HG03108 (cell line): ENCODE data around the gene FAM53B.
"Not testable (repeated sequence)": the region's sequence is repeated elsewhere in the genome, so short reads cannot be mapped to it uniquely, and the experiment has no call there.

Experiments
- ATAC-seq: cut with Tn5 transposase; IDR thresholded peaks from one replicate; pipeline ENCODE4 v1.9.1; 2021; ENCODE audit warnings: moderate library complexity; ENCODE audit not compliant: unreplicated experiment

FAM53B gene, protein sequence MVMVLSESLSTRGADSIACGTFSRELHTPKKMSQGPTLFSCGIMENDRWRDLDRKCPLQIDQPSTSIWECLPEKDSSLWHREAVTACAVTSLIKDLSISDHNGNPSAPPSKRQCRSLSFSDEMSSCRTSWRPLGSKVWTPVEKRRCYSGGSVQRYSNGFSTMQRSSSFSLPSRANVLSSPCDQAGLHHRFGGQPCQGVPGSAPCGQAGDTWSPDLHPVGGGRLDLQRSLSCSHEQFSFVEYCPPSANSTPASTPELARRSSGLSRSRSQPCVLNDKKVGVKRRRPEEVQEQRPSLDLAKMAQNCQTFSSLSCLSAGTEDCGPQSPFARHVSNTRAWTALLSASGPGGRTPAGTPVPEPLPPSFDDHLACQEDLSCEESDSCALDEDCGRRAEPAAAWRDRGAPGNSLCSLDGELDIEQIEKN

GRCh38 chr10:124744102-124745050, at the start of gene FAM53B:
FAM53B (minus strand) TSS chr10:124744378; CDS start chr10:124706713, 37,665 bp downstream.
- peak; percentile 54 for ATAC-seq

GRCh38 chr10:124792998-124793352, 48.8 kb upstream of the FAM53B start:
- ATAC-seq, result no peak

DNA sequence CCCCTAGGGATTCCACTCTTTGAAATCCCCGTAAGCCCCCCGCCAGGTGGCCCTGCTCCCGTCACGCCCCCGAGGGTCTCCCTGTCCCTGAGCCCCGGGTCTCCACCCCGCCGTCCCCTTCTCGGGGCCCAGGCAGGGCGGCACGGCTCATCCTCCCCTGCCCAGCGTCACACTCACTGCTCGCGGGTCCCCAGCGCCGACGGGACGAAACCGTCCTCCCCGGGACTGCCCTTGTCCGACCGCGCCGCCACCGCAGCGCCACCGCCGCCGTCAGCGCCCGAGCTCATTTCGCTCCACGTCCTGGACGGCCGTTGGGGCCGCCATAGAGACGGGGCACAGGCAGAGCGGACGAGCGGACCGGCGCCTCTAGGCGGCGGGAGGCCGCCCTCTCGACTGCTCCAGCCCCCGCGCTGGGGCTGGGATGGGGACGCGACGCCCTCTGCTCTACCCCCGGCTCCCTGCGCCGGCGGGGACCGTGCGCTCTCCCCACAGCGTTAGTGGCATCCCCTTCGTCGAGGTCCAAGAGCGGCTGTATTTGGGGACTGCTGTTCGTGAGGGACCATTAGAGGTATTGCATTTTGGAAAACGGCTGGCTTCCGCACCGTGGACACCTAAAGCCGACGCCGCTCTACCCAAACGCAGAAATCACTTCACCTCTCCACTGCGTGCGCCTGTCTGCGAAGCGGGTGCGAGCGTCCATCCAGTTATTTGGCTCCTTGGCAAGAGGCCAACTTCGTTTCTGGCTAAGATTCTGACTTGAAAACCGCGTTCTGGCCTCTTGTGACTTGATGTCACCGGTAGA, 47.6 kb upstream of the FAM53B start, which contains the start of gene EEF1AKMT2:
TSS of gene EEF1AKMT2 (minus strand) at position 341 of the 802 bp plus-strand sequence. CDS start at position 287, 54 bp downstream.
- peak; percentile 96 for ATAC-seq

DNA sequence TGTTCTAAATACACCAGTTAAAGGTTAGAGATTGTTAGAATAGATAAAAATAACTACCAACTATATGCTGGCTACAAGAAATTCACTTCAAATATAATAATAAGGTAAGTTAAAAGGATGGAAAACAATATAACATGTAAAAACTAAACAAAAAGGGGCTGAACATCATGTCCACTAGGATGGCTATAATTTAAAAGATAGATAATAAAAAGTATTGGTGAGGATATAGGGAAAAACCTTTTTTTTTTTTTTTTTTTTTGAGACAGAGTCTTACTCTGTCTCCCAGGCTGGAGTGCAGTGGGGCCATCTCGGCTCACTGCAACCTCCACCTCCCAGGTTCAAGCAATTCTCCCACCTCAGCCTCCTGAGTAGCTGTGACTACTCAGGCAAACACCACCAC, 38.7 kb upstream of the FAM53B start:
- not testable (repeated sequence) for ATAC-seq

DNA sequence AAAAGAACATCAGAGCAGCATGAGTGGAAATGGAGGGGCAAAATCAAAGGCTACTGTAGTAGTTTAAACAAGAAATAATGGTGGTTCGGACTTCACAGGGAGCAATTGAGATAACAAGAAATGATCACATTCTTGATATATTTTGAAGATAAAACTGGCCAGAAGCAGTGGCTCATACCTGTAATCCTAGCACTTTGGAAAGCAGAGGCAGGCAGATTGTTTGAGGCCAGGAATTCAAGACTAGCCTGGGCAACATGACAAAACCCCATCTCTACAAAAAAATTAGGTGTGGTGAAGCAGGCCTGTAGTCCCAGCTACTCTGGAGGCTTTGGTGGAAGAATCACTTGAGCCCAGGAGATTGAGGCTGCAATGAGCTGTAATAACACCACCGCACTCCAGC, 24.6 kb upstream of the FAM53B start:
- ATAC-seq, result no peak

GRCh38 chr10:124765256-124765655, 21.1 kb upstream of the FAM53B start:
- no peak for ATAC-seq

DNA sequence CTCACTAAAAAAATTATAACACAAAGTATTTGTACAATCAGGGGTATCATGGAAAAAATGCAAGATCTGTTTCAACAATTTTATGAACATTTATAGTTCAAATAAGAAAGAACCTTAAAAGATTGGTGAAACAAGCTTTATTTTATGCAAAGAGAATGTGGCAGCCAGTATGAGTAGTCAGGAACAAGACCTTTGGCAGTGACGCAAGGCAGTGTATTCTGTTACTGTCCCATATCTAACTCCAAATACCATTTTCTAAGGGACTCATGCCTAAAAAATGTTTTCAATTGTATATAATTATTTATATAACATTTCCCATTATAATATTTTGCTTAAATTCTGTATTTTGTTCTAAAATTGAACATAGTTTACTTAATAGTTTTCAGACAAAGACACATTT, 19.1 kb upstream of the FAM53B start:
- no peak for ATAC-seq

GRCh38 chr10:124762281-124762680, 18.1 kb upstream of the FAM53B start:
- no peak for ATAC-seq

GRCh38 chr10:124756156-124756903, 12.2 kb upstream of the FAM53B start:
- ATAC-seq, result no peak

- no peak for ATAC-seq
Measured at GRCh38 chr10:124755581-124755980, 11.4 kb upstream of the FAM53B start.

DNA sequence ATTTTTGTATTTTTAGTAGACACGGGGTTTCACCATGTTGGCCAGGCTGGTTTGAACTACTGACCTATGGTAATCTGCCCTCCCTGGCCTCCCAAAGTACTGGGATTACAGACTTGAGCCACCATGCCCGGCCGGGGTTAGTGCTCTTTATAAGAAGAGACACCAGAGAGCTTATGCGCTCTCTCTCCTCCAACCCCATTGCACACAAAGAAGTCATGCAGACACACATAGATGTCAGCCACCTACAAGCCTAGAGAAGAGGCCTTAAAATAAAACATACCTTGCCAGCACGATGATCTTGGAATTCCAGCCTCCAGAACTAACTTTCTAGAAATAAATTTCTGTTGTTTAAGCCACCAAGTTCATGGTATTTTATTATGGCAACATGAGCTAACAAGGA, 10.0 kb upstream of the FAM53B start:
- ATAC-seq, result no peak

DNA sequence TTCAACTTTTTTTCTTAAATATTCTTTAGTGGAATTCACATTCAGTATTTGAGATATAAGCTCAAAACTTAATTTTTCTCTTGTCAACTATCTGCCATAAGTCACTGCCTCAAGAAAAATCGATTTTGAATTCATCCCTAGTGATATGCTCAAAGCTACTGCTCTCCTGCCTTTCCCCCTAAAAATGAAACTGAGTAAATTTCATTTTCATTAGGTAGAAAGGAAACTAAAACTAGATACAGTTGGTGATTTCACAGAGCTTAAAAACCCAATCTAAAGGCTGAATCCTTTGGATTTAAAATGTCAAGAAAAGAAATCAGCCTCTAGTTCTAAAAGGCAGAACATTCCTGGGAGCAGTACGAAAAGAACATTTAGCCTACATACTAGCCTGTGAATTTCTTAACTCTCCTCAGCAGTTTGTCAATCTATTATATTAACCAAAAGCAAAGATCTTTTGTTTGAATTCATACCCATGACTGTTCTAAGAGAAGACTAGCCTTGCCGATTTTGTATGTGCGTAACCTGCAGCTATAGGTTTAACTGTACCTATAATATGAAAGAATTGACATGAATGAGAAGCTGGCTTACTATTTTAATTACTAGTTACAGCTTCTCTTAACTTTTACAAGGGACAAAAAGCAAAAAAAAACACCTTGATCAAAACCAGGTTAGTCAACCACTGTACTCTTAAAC, 4.9 kb upstream of the FAM53B start:
- ATAC-seq, result no peak

DNA sequence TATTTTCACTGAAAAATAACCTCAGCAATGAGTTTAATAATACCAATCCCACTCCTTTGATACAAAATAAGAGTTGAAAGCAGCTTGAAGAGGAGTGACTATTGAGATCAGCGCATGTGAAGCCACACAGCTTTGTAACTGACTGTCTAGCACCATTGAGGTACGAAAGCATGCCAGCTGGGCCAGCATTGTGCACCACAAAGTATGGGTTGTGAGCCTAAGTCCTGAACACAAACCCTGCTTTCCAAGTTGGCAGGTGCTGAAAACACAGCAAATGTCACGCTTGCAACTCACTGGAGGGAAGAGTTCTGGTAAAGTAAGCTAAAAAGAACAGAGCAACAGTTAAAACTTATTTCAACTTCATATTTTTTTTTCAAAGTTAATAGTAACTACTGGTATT, 4.0 kb upstream of the FAM53B start:
- ATAC-seq, result no peak

GRCh38 chr10:124747745-124748144, 3.6 kb upstream of the FAM53B start:
- ATAC-seq, result no peak

- ATAC-seq, result no peak
Measured at GRCh38 chr10:124746992-124747391, 2.8 kb upstream of the FAM53B start.

GRCh38 chr10:124746447-124746846, 2.3 kb upstream of the FAM53B start:
- not testable (repeated sequence) for ATAC-seq

- no peak for ATAC-seq
Measured at GRCh38 chr10:124745673-124746072, 1.5 kb upstream of the FAM53B start.

GRCh38 chr10:124745252-124745651, 1.1 kb upstream of the FAM53B start:
- no peak for ATAC-seq
